22Rv1 (cell line): ENCODE data around the gene INPP5D.

Experiments used
- ZFX ChIP-seq: fragments of 450-650 bp; IDR thresholded peaks from 2 replicates; pipeline ENCODE4 v1.6.1; 2017; ENCODE audit warnings: antibody characterized with exemption, borderline replicate concordance
- TF ChIP-seq, protein P1 (sequence below): fragments of 450-650 bp; IDR thresholded peaks from 2 replicates; pipeline ENCODE4 v1.5.1; 2017; ENCODE audit warnings: mild to moderate bottlenecking

DNA sequence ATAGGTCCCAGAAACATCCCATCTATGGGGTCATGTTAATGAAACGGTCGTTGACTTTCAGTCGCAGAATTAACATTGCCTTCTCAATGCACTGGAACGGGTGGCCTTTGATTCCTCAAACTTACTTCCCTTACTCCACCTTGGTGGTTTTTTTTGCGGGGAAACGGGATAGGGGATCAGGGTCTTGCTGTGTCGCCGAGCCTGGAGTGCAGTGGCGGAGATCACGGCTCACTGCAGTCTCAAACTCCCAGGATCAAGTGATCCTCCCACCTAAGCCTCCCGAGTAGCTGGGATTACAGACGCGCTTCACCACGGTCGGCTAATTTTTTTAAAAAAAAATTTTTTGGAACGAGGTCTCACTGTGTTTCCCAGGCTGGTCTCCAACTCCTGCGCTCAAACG, 192.1 kb downstream of the INPP5D start:
- TF ChIP-seq, protein P1, sequence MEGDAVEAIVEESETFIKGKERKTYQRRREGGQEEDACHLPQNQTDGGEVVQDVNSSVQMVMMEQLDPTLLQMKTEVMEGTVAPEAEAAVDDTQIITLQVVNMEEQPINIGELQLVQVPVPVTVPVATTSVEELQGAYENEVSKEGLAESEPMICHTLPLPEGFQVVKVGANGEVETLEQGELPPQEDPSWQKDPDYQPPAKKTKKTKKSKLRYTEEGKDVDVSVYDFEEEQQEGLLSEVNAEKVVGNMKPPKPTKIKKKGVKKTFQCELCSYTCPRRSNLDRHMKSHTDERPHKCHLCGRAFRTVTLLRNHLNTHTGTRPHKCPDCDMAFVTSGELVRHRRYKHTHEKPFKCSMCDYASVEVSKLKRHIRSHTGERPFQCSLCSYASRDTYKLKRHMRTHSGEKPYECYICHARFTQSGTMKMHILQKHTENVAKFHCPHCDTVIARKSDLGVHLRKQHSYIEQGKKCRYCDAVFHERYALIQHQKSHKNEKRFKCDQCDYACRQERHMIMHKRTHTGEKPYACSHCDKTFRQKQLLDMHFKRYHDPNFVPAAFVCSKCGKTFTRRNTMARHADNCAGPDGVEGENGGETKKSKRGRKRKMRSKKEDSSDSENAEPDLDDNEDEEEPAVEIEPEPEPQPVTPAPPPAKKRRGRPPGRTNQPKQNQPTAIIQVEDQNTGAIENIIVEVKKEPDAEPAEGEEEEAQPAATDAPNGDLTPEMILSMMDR, result no peak
- TF ChIP-seq ZFX, result no peak
